Kidney epithelial cell (primary cell): Measurements from ENCODE around the gene SPAG4. TPM values are rescaled to one million over a fixed set of nuclear protein-coding genes. Genes with fewer than 3 reads are reported as not detected.

ENCODE experiments used
- DNase-seq: peaks from one replicate; pipeline ENCODE4 v3.0.0-alpha.2; 2010; ENCODE audit warnings: low read depth
- H3K27me3 ChIP-seq: 2 replicates; pipeline ENCODE4 v1.6.0; 2011; ENCODE audit warnings: low read length; ENCODE audit not compliant: control insufficient read depth, insufficient read depth
- H3K36me3 ChIP-seq: 2 replicates; pipeline ENCODE4 v1.5.1; 2011; ENCODE audit warnings: low read length; ENCODE audit not compliant: control insufficient read depth, insufficient read depth
- H3K4me3 ChIP-seq: 2 replicates; pipeline ENCODE4 v1.5.1; 2011; ENCODE audit warnings: low read depth, mild to moderate bottlenecking, control low read depth, low read length
- total RNA-seq: library from RNA; depleted of rRNA; stranded (reverse); fragments of >200 nt; gene quantifications from 2 replicates; pipeline ENCODE4 v1.2.3, GENCODE V29; 2015
- TF ChIP-seq, protein P1 (sequence below): IDR thresholded peaks from 2 replicates; pipeline ENCODE4 v1.5.1; 2011; ENCODE audit warnings: mild to moderate bottlenecking, moderate library complexity, low read length, control low read depth, inconsistent platforms; ENCODE audit not compliant: insufficient read depth, poor library complexity, severe bottlenecking

SPAG4 gene
- total RNA-seq, 1 donor from 2014 or later: 2.6 TPM

DNA sequence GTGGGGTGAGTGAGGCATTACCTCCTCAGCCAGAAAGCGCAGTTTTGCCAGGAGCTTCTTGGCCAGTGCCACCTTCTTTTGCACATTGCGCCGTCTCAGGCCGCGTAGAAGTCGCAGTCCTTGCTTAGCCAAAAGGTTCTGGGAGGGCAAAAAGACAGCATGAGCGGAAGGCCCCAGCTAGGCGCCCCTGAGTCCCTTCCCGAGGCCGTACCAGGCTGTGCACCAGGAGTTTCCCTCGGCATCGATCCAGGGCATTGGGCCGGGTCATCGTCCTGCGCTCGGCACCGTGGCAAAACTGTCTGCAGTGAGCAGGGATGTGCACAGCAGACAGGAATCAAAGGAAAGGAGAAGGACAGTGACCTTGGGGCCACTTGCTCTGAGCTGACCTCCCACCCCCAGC, 20.2 kb upstream of the SPAG4 start:
- TF ChIP-seq, protein P1, sequence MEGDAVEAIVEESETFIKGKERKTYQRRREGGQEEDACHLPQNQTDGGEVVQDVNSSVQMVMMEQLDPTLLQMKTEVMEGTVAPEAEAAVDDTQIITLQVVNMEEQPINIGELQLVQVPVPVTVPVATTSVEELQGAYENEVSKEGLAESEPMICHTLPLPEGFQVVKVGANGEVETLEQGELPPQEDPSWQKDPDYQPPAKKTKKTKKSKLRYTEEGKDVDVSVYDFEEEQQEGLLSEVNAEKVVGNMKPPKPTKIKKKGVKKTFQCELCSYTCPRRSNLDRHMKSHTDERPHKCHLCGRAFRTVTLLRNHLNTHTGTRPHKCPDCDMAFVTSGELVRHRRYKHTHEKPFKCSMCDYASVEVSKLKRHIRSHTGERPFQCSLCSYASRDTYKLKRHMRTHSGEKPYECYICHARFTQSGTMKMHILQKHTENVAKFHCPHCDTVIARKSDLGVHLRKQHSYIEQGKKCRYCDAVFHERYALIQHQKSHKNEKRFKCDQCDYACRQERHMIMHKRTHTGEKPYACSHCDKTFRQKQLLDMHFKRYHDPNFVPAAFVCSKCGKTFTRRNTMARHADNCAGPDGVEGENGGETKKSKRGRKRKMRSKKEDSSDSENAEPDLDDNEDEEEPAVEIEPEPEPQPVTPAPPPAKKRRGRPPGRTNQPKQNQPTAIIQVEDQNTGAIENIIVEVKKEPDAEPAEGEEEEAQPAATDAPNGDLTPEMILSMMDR: no peak
- Histone ChIP-seq H3K36me3 (no peaks in the 10 kb centered on the region), H3K4me3 (no peak overlapping the region), H3K27me3 (peaks cover 20% of the 10 kb centered on the region)
- no peak for DNase-seq

DNA sequence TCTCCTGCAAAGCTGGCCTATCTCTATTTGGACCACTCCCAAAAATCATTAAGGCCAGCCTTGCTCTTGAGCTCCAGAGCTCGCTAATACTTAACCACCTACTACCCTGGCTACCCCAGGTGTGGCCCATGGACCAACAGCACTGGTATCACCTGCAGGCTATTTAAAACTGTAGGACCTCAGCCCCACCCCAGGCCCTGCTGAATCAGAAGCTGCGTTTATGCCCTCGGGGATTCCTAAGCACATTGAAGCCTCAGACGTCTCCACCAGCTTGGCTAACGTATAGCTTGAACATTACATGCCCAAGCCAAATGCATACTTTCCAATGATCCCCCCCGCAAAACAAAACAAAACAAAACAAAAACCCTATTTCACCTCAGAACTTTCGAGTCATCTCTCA, 19.7 kb upstream of the SPAG4 start:
- no peak for DNase-seq
- Histone ChIP-seq H3K27me3 (peaks cover 25% of the 10 kb centered on the region), H3K36me3 (no peaks in the 10 kb centered on the region), H3K4me3 (no peak overlapping the region)
- TF ChIP-seq, protein P1: no peak

- TF ChIP-seq, protein P1: no peak
- Histone ChIP-seq H3K27me3 (peaks cover 38% of the 10 kb centered on the region), H3K36me3 (no peaks in the 10 kb centered on the region), H3K4me3 (no peak overlapping the region)
- DNase-seq: no peak
These were observed 18.4 kb upstream of the SPAG4 start for GRCh38 chr20:35597186-35597585.

DNA sequence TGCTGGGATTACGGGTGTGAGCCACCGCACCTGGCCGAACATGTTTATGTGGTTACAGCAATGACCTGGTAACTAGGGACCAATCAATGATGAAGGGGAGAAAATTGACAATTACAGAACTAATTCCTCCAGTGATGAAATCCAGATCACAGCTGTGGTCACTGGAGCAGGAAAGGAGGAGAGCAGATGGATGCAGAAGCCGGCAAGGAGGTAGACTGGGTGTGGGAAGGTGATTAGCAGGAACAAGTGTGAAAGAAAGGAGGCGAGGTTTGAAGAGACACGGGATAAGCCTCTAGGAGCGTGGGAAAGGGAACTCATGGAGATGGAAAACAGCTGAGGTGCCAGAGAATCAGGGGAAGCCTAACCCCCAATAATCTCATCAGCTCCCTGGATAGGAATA, 17.2 kb upstream of the SPAG4 start:
- Histone ChIP-seq H3K27me3 (peaks cover 40% of the 10 kb centered on the region), H3K4me3 (no peak overlapping the region), H3K36me3 (no peaks in the 10 kb centered on the region)
- DNase-seq: no peak
- TF ChIP-seq, protein P1: no peak

GRCh38 chr20:35598899-35599775, 16.5 kb upstream of the SPAG4 start:
- no peak for DNase-seq
- Histone ChIP-seq H3K36me3 (no peaks in the 10 kb centered on the region), H3K27me3 (peaks cover 40% of the 10 kb centered on the region), H3K4me3 (no peak overlapping the region)
- TF ChIP-seq, protein P1: no peak

DNA sequence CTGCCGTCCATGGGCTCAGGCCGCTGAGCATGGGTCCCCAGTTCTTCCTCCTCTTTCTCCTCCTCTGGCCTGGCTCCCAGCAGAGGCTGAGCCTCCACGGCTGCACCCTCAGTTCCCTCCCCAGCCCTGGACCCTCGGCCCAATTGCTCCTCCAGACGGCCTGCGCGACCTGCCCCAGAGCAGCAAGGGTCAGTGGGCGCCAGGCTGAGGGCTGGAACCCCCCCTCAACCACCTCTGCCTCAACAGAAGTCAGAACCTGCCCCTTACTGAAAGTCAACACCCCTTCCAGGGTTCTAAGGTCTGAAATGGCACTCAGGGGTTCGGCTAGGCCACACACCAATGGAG, 15.9 kb upstream of the SPAG4 start:
- Histone ChIP-seq H3K36me3 (no peaks in the 10 kb centered on the region), H3K27me3 (peaks cover 40% of the 10 kb centered on the region), H3K4me3 (no peak overlapping the region)
- TF ChIP-seq, protein P1: no peak
- no peak for DNase-seq
